Trophoblast cell (in vitro differentiated cells and primary cell): ENCODE measurements around the gene GUCD1.

Experiments
- DNase-seq, 2 donors: peaks; one replicate each; pipeline ENCODE4 v3.0.0-alpha.2; 2016
- H2AFZ ChIP-seq: 2 replicates; pipeline ENCODE4 v1.6.1; 2013; ENCODE audit warnings: low read length, moderate library complexity, mild to moderate bottlenecking; ENCODE audit not compliant: insufficient read depth, poor library complexity
- H2AK5ac ChIP-seq: 2 replicates; pipeline ENCODE4 v1.6.1; 2013; ENCODE audit warnings: mild to moderate bottlenecking, low read length
- H2BK120ac ChIP-seq: 2 replicates; pipeline ENCODE4 v1.6.1; 2013; ENCODE audit warnings: low read length, mild to moderate bottlenecking, moderate library complexity; ENCODE audit not compliant: insufficient read depth, poor library complexity
- H2BK12ac ChIP-seq: 2 replicates; pipeline ENCODE4 v1.6.1; 2013; ENCODE audit warnings: mild to moderate bottlenecking, low read length, moderate library complexity
- H2BK5ac ChIP-seq: 2 replicates; pipeline ENCODE4 v1.6.1; 2013; ENCODE audit warnings: low read length, low read depth, moderate library complexity, mild to moderate bottlenecking; ENCODE audit not compliant: poor library complexity
- H3K14ac ChIP-seq: 2 replicates; pipeline ENCODE4 v1.6.1; 2013; ENCODE audit warnings: mild to moderate bottlenecking, low read length
- H3K18ac ChIP-seq: 2 replicates; pipeline ENCODE4 v1.6.1; 2013; ENCODE audit warnings: mild to moderate bottlenecking, low read length
- H3K23ac ChIP-seq: 2 replicates; pipeline ENCODE4 v1.6.1; 2013; ENCODE audit warnings: low read length
- H3K27ac ChIP-seq: 2 replicates; pipeline ENCODE4 v1.5.1; 2013; ENCODE audit warnings: low read depth, mild to moderate bottlenecking, inconsistent platforms, low read length, moderate library complexity
- H3K27me3 ChIP-seq: 2 replicates; pipeline ENCODE4 v1.6.1; 2013; ENCODE audit warnings: inconsistent platforms, mild to moderate bottlenecking, low read length, moderate library complexity; ENCODE audit not compliant: insufficient read depth
- H3K36me3 ChIP-seq, 2 experiments: 1 replicate in 1 of 2; 2 replicates in 1 of 2; pipeline ENCODE4 v1.6.1; 2013; ENCODE audit warnings: low read length in 2 of 2, mild to moderate bottlenecking in 2 of 2, moderate library complexity in 1 of 2; ENCODE audit not compliant: insufficient read depth in 2 of 2, control insufficient read depth in 1 of 2
- H3K4ac ChIP-seq: 2 replicates; pipeline ENCODE4 v1.6.1; 2013; ENCODE audit warnings: low read depth, mild to moderate bottlenecking, low read length, moderate library complexity
- H3K4me1 ChIP-seq, 2 experiments: 1 replicate in 1 of 2; 2 replicates in 1 of 2; pipeline ENCODE4 v1.6.1; 2013; ENCODE audit warnings: low read length in 2 of 2, mild to moderate bottlenecking in 2 of 2, moderate library complexity in 1 of 2; ENCODE audit not compliant: insufficient read depth in 2 of 2, control insufficient read depth in 1 of 2
- H3K4me2 ChIP-seq: 2 replicates; pipeline ENCODE4 v1.6.1; 2013; ENCODE audit warnings: inconsistent platforms, mild to moderate bottlenecking, low read length, moderate library complexity
- H3K4me3 ChIP-seq: 2 replicates; pipeline ENCODE4 v1.5.1; 2013; ENCODE audit warnings: mild to moderate bottlenecking, low read depth, low read length, inconsistent platforms
- H3K79me1 ChIP-seq: one replicate; pipeline ENCODE4 v1.6.1; 2013; ENCODE audit warnings: low read length
- H3K79me2 ChIP-seq: 2 replicates; pipeline ENCODE4 v1.6.1; 2013; ENCODE audit warnings: low read length, mild to moderate bottlenecking; ENCODE audit not compliant: control insufficient read depth, insufficient read depth, poor library complexity
- H3K9ac ChIP-seq: 2 replicates; pipeline ENCODE4 v1.6.1; 2013; ENCODE audit warnings: mild to moderate bottlenecking, low read length
- H3K9me3 ChIP-seq: 2 replicates; pipeline ENCODE4 v1.6.1; 2013; ENCODE audit warnings: low read depth, mild to moderate bottlenecking, control low read depth, inconsistent platforms, low read length; ENCODE audit not compliant: insufficient read depth
- H4K12ac ChIP-seq: 2 replicates; pipeline ENCODE4 v1.6.1; 2013; ENCODE audit warnings: low read depth, mild to moderate bottlenecking, low read length, moderate library complexity
- H4K8ac ChIP-seq: 2 replicates; pipeline ENCODE4 v1.6.1; 2013; ENCODE audit warnings: low read depth, mild to moderate bottlenecking, low read length, moderate library complexity
- H4K91ac ChIP-seq: one replicate; pipeline ENCODE4 v1.6.1; 2013; ENCODE audit warnings: low read depth, mild to moderate bottlenecking, low read length, moderate library complexity
- WGBS: extraction: QIAGEN DNeasy Blood & Tissue Kit; methylation state at CpG from one replicate; pipeline ENCODE4 v1.1.7; 2013; ENCODE audit warnings: missing lambda C conversion rate; ENCODE audit not compliant: insufficient read length, insufficient coverage; ENCODE audit errors: extremely low coverage; 5-methylcytosine and 5-hydroxymethylcytosine counted together

The GUCD1 gene

DNA sequence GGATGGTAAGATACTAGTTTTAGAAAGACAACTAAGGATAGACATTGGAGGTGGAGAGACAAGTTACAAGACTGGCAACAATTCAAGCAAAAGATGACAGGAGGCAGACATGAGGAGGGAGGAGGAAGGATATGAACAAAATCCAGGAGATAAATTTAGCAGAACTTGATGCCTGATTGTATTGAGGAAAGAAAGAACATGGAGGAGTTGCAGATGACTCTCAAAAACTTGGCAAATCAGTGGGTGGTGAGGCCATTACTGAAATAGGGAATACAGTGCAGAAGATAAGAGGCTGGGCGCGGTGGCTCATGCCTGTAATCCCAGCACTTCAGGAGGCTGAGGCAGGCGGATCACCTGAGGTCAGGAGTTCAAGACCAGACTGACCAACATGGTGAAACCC is 62.5 kb downstream of the GUCD1 start:
- H4K8ac ChIP-seq, result no peak overlapping the region
- H4K12ac ChIP-seq, result no peak overlapping the region
- H3K4ac ChIP-seq, result no peak overlapping the region
- WGBS, result no CpG with 5 or more reads among the region's 3 CpGs
- no peaks in the 10 kb centered on the region for H3K79me1 ChIP-seq
- H3K27ac ChIP-seq, result no peak overlapping the region
- peaks cover 11% of the 10 kb centered on the region for H3K9me3 ChIP-seq
- H2BK120ac ChIP-seq, result no peak overlapping the region
- no peak overlapping the region for H3K14ac ChIP-seq
- H2AK5ac ChIP-seq, result no peak overlapping the region
- H3K4me2 ChIP-seq, result no peak overlapping the region
- H3K9ac ChIP-seq, result no peak overlapping the region
- H3K4me1 ChIP-seq, result peaks cover 0 to 6% of the 10 kb centered on the region in 2 experiments
- no peak for DNase-seq
- no peak overlapping the region for H3K18ac ChIP-seq
- H3K23ac ChIP-seq, result no peak overlapping the region
- no peak overlapping the region for H2BK12ac ChIP-seq
- H2AFZ ChIP-seq, result no peak overlapping the region
- H4K91ac ChIP-seq, result no peak overlapping the region
- H3K36me3 ChIP-seq, result no peaks in the 10 kb centered on the region
- H3K79me2 ChIP-seq, result no peaks in the 10 kb centered on the region
- no peak overlapping the region for H3K4me3 ChIP-seq
- peaks cover 32% of the 10 kb centered on the region for H3K27me3 ChIP-seq
- H2BK5ac ChIP-seq, result no peak overlapping the region
